GM18519 (cell line): ENCODE data around the gene ARFGAP2.
"Not testable (repeated sequence)": the region's sequence is repeated elsewhere in the genome, so short reads cannot be mapped to it uniquely, and the experiment has no call there.

Experiments used
- ATAC-seq: cut with Tn5 transposase; IDR thresholded peaks from one replicate; pipeline ENCODE4 v1.9.1; 2021; ENCODE audit warnings: mild to moderate bottlenecking, moderate library complexity; ENCODE audit not compliant: unreplicated experiment, low FRiP score

The ARFGAP2 gene

GRCh38 chr11:47118958-47119688 is 57.6 kb downstream of the ARFGAP2 start:
- not testable (repeated sequence) for ATAC-seq
